Stimulated activated CD8-positive, alpha-beta memory T cell treated with anti-CD3 and anti-CD28 coated beads, Interleukin-12 subunit alpha, Interleukin-12 subunit beta, amount 100 ng/mL, for 4 hours (primary cell): ENCODE measurements around the gene GPX6.
"Not testable (repeated sequence)": the region's sequence is repeated elsewhere in the genome, so short reads cannot be mapped to it uniquely, and the experiment has no call there.

Experiments
- DNase-seq: peaks from one replicate; pipeline ENCODE4 v3.0.0-alpha.2; 2020; ENCODE audit warnings: low read depth

Gene GPX6

GRCh38 chr6:28515676-28516075 is at the start of gene GPX6:
TSS of gene GPX6 (minus strand) at chr6:28515793. CDS start at chr6:28515743, 50 bp downstream.
- DNase-seq, result no peak

- no peak for DNase-seq
Measured at GRCh38 chr6:28563430-28564095, 48.0 kb upstream of the GPX6 start.

GRCh38 chr6:28558629-28559028 is 43.0 kb upstream of the GPX6 start:
- DNase-seq, result no peak

- DNase-seq, result no peak
Measured at GRCh38 chr6:28555136-28555535, 39.5 kb upstream of the GPX6 start.

GRCh38 chr6:28553986-28554881 is 38.6 kb upstream of the GPX6 start:
- DNase-seq, result no peak

GRCh38 chr6:28553384-28553985 is 37.9 kb upstream of the GPX6 start:
- DNase-seq, result no peak

- DNase-seq, result no peak
Measured at GRCh38 chr6:28551891-28552666, 36.5 kb upstream of the GPX6 start.

GRCh38 chr6:28547003-28547402 is 31.4 kb upstream of the GPX6 start:
- not testable (repeated sequence) for DNase-seq

GRCh38 chr6:28545955-28546354 is 30.4 kb upstream of the GPX6 start:
- DNase-seq, result no peak

- no peak for DNase-seq
Measured at GRCh38 chr6:28543651-28544610, 28.3 kb upstream of the GPX6 start.

- no peak for DNase-seq
Measured at GRCh38 chr6:28542440-28543296, 27.1 kb upstream of the GPX6 start.

GRCh38 chr6:28541996-28542395 is 26.4 kb upstream of the GPX6 start:
- no peak for DNase-seq

- no peak for DNase-seq
Measured at GRCh38 chr6:28537509-28538140, 22.0 kb upstream of the GPX6 start.

- no peak for DNase-seq
Measured at GRCh38 chr6:28537065-28537464, 21.5 kb upstream of the GPX6 start.

- no peak for DNase-seq
Measured at GRCh38 chr6:28534875-28535274, 19.3 kb upstream of the GPX6 start.

- no peak for DNase-seq
Measured at GRCh38 chr6:28534306-28534705, 18.7 kb upstream of the GPX6 start.

GRCh38 chr6:28531479-28532128 is 16.0 kb upstream of the GPX6 start:
- DNase-seq, result no peak

GRCh38 chr6:28530777-28531176 is 15.2 kb upstream of the GPX6 start:
- no peak for DNase-seq

- DNase-seq, result no peak
Measured at GRCh38 chr6:28525496-28526039, 10.0 kb upstream of the GPX6 start, which contains the start of gene GPX5. TSS of gene GPX5 (plus strand) at chr6:28525881. CDS start at chr6:28526014, 133 bp downstream.
